Measurements from ENCODE around the gene DUSP21. TPM values are rescaled to one million over a fixed set of nuclear protein-coding genes. Genes with fewer than 3 reads are reported as not detected.
"Not testable (repeated sequence)": the region's sequence is repeated elsewhere in the genome, so short reads cannot be mapped to it uniquely, and the experiment has no call there.

Gene DUSP21
- total and polyA plus RNA-seq, 10 of the 15 experiments (the other 5 are each of a cell fraction or from before 2014, with no cell fraction given) = not detected

- in situ Hi-C loops (cut with MboI) = loop anchor here (25.0 kb wide), 2 partner anchors 172 to 872 kb away; no protein-coding TSS in a partner anchor
- 79% methylated on average over 3 of the region's 3 CpGs for WGBS (ENCODE audit: insufficient coverage, insufficient replicate concordance, low lambda C conversion rate, missing lambda C conversion rate)
- Histone ChIP-seq H3K4me2 (ENCODE audit: control insufficient read depth, insufficient read depth) (no peak overlapping the region), H3K4me3 (no peak overlapping the region), H3K27ac (ENCODE audit: control insufficient read depth, insufficient read depth) (no peak overlapping the region), H2AFZ (ENCODE audit: control insufficient read depth, low read depth, low read length) (no peak overlapping the region), H3K27me3 (replicated peaks in 1 of 2; ENCODE audit: control insufficient read depth in 2 of 2, insufficient read depth in 2 of 2, low read length in 1 of 2) (no peaks in the 10 kb centered on the region), H3K9ac (ENCODE audit: control insufficient read depth, insufficient read depth, low read length) (no peak overlapping the region), H3K36me3 (ENCODE audit: control insufficient read depth in 2 of 2, insufficient read depth in 2 of 2, low read length in 1 of 2) (no peaks in the 10 kb centered on the region), H3K4me1 (ENCODE audit: control insufficient read depth, insufficient read depth, low read length) (no peaks in the 10 kb centered on the region), H3K79me2 (ENCODE audit: control insufficient read depth, insufficient read depth, low read length) (peaks cover 75% of the 10 kb centered on the region), H3K9me3 (replicated peaks; ENCODE audit: control insufficient read depth, insufficient read depth, low read length) (no peaks in the 10 kb centered on the region; the same call in 2 of the 3 replicates), H4K20me1 (ENCODE audit: control insufficient read depth, insufficient read depth) (no peaks in the 10 kb centered on the region)
- CTCF ChIA-PET = interaction anchor here (1.0 kb wide), 1 partner anchor 13 kb away, joined by 3 read pairs; no protein-coding TSS in a partner anchor
- TF ChIP-seq CHD1 (IDR thresholded peaks at IDR 0.05; ENCODE audit: low read depth, low read length) = no peak
- TF ChIP-seq CBX5 (IDR thresholded peaks at IDR 0.05; ENCODE audit: low read depth) = no peak
- TF ChIP-seq ZNF622 (IDR thresholded peaks at IDR 0.05) = no peak
- no peak for TF ChIP-seq LARP7 (IDR thresholded peaks at IDR 0.05)
- TF ChIP-seq, protein P1, sequence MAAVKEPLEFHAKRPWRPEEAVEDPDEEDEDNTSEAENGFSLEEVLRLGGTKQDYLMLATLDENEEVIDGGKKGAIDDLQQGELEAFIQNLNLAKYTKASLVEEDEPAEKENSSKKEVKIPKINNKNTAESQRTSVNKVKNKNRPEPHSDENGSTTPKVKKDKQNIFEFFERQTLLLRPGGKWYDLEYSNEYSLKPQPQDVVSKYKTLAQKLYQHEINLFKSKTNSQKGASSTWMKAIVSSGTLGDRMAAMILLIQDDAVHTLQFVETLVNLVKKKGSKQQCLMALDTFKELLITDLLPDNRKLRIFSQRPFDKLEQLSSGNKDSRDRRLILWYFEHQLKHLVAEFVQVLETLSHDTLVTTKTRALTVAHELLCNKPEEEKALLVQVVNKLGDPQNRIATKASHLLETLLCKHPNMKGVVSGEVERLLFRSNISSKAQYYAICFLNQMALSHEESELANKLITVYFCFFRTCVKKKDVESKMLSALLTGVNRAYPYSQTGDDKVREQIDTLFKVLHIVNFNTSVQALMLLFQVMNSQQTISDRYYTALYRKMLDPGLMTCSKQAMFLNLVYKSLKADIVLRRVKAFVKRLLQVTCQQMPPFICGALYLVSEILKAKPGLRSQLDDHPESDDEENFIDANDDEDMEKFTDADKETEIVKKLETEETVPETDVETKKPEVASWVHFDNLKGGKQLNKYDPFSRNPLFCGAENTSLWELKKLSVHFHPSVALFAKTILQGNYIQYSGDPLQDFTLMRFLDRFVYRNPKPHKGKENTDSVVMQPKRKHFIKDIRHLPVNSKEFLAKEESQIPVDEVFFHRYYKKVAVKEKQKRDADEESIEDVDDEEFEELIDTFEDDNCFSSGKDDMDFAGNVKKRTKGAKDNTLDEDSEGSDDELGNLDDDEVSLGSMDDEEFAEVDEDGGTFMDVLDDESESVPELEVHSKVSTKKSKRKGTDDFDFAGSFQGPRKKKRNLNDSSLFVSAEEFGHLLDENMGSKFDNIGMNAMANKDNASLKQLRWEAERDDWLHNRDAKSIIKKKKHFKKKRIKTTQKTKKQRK (IDR thresholded peaks at IDR 0.05; ENCODE audit: low read depth, low read length) = no peak
- TF ChIP-seq SPI1 (IDR thresholded peaks at IDR 0.05; ENCODE audit: borderline replicate concordance, insufficient read depth, low read depth, low read length) = no peak
- DNase-seq (ENCODE audit: low read depth, low spot score) = no peak
- ATAC-seq = no peak
- FAIRE-seq = no peak
- BruUV-seq (replicated peaks) = no TSS peak
- intact Hi-C loops (cut with micrococcal nuclease; ENCODE audit: unreplicated experiment) = no loop called here
- POLR2A ChIA-PET = no interaction called here
- RAD21 ChIA-PET (ENCODE audit: unreplicated experiment) = interaction anchor here (0.7 kb wide), 1 partner anchor 9 kb away, joined by 3 read pairs; no protein-coding TSS in a partner anchor
- SMC1A ChIA-PET (ENCODE audit: uncharacterized antibody, unreplicated experiment) = interaction anchor here (2.5 kb wide), 1 partner anchor 9 kb away, joined by 11 read pairs; no protein-coding TSS in a partner anchor
Measured at GRCh38 chrX:44890247-44890646, 46.4 kb downstream of the DUSP21 start.

DNA sequence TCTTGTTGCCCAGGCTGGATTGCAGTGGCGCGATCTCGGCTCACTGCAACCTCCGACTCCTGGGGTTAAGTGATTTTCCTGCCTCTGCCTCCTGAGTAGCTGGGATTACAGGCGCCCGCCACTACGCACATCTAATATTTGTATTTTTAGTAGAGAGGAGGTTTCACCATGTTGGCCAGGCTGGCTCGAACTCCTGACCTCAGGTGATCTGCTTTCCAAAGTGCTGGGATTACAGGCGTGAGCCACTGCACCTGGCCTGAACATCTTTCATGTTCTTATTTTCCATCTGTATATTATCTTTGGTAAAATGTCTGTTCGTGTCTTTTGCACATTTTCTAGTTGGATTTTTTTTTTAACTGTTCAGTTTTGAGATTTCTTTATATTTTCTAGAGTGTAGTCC lies 46.9 kb downstream of the DUSP21 start:
- H3K9ac ChIP-seq (ENCODE audit: control insufficient read depth, insufficient read depth, low read length); BruUV-seq (replicated peaks); H3K4me1 ChIP-seq (ENCODE audit: control insufficient read depth, insufficient read depth, low read length); DNase-seq (ENCODE audit: low read depth, low spot score); intact Hi-C loops (cut with micrococcal nuclease; ENCODE audit: unreplicated experiment); H3K9me3 ChIP-seq (replicated peaks; ENCODE audit: control insufficient read depth, insufficient read depth, low read length); H3K4me2 ChIP-seq (ENCODE audit: control insufficient read depth, insufficient read depth); H2AFZ ChIP-seq (ENCODE audit: control insufficient read depth, low read depth, low read length); H3K27ac ChIP-seq (ENCODE audit: control insufficient read depth, insufficient read depth); H4K20me1 ChIP-seq (ENCODE audit: control insufficient read depth, insufficient read depth); ATAC-seq; FAIRE-seq; RAD21 ChIA-PET (ENCODE audit: unreplicated experiment); H3K36me3 ChIP-seq (ENCODE audit: control insufficient read depth in 2 of 2, insufficient read depth in 2 of 2, low read length in 1 of 2); SMC1A ChIA-PET (ENCODE audit: uncharacterized antibody, unreplicated experiment); H3K27me3 ChIP-seq (replicated peaks in 1 of 2; ENCODE audit: control insufficient read depth in 2 of 2, insufficient read depth in 2 of 2, low read length in 1 of 2); H3K4me3 ChIP-seq: not testable (repeated sequence)
- peaks cover 77% of the 10 kb centered on the region for H3K79me2 ChIP-seq (ENCODE audit: control insufficient read depth, insufficient read depth, low read length)
- 100% methylated on average over 6 of the region's 10 CpGs for WGBS (ENCODE audit: insufficient coverage, insufficient replicate concordance, low lambda C conversion rate, missing lambda C conversion rate)
- CTCF ChIA-PET = interaction anchor here (1.0 kb wide), 1 partner anchor 13 kb away, joined by 3 read pairs; no protein-coding TSS in a partner anchor
- in situ Hi-C loops (cut with MboI) = loop anchor here (25.0 kb wide), 2 partner anchors 172 to 872 kb away; no protein-coding TSS in a partner anchor
- POLR2A ChIA-PET = interaction anchor here (0.6 kb wide), 1 partner anchor 68 kb away, joined by 5 read pairs; no protein-coding TSS in a partner anchor
